Colon (tissue), 2 donors: Measurements from ENCODE around the gene AGBL5.
"Not testable (repeated sequence)": the region's sequence is repeated elsewhere in the genome, so short reads cannot be mapped to it uniquely, and the experiment has no call there.

ENCODE experiments used
- FAIRE-seq: peaks from 2 replicates; lab custom pipeline; 2012; peaks lifted over from hg19 to GRCh38; lab: Jason Lieb, UNC
- donor health status: control.
- donor health status: control.

The AGBL5 gene

GRCh38 chr2:27053321-27053720, 1.9 kb downstream of the AGBL5 start:
- FAIRE-seq = no peak

GRCh38 chr2:27053776-27054175, 2.3 kb downstream of the AGBL5 start:
- no peak for FAIRE-seq

- FAIRE-seq = no peak
These were observed 3.3 kb downstream of the AGBL5 start for GRCh38 chr2:27054721-27055120.

- FAIRE-seq = no peak
These were observed 5.7 kb downstream of the AGBL5 start for GRCh38 chr2:27057184-27057583.

- no peak for FAIRE-seq
These were observed 6.7 kb downstream of the AGBL5 start for GRCh38 chr2:27058210-27058609.

GRCh38 chr2:27059141-27059820, 7.8 kb downstream of the AGBL5 start:
- FAIRE-seq = no peak

- FAIRE-seq = no peak
These were observed 8.9 kb downstream of the AGBL5 start for GRCh38 chr2:27060323-27060722.

GRCh38 chr2:27065128-27065527, 13.7 kb downstream of the AGBL5 start:
- FAIRE-seq = no peak

- FAIRE-seq = no peak
These were observed 15.9 kb downstream of the AGBL5 start for GRCh38 chr2:27067385-27067784.

- no peak for FAIRE-seq
These were observed 18.0 kb downstream of the AGBL5 start for GRCh38 chr2:27069436-27069835.

GRCh38 chr2:27069961-27070618, 18.6 kb downstream of the AGBL5 start:
- FAIRE-seq = no peak

- FAIRE-seq = no peak
These were observed 19.3 kb downstream of the AGBL5 start for GRCh38 chr2:27070653-27071276.

- FAIRE-seq = no peak
These were observed 20.0 kb downstream of the AGBL5 start, which contains the start of gene OST4 for GRCh38 chr2:27071277-27071989. TSS of gene OST4 (minus strand) at chr2:27071654.

- FAIRE-seq = no peak
These were observed 20.7 kb downstream of the AGBL5 start for GRCh38 chr2:27071990-27072830.

GRCh38 chr2:27072920-27073319, 21.5 kb downstream of the AGBL5 start:
- FAIRE-seq = no peak

- no peak for FAIRE-seq
These were observed 22.3 kb downstream of the AGBL5 start for GRCh38 chr2:27073782-27074181.

- FAIRE-seq = no peak
These were observed 23.5 kb downstream of the AGBL5 start for GRCh38 chr2:27074738-27075565.

GRCh38 chr2:27075566-27075871, 24.1 kb downstream of the AGBL5 start:
- FAIRE-seq = not testable (repeated sequence)

GRCh38 chr2:27076323-27076722, 24.9 kb downstream of the AGBL5 start:
- FAIRE-seq = no peak

GRCh38 chr2:27077231-27077630, 25.8 kb downstream of the AGBL5 start:
- no peak for FAIRE-seq
